Measurements from ENCODE around the gene PEA15. TPM values are rescaled to one million over a fixed set of nuclear protein-coding genes. Genes with fewer than 3 reads are reported as not detected.
A peak's percentile ranks its signal among the peaks of the same experiment; 100 is the strongest.

PEA15 gene
- polyA plus RNA-seq, 3 donors: 86.8 to 117 (median 99.7) TPM

DNA sequence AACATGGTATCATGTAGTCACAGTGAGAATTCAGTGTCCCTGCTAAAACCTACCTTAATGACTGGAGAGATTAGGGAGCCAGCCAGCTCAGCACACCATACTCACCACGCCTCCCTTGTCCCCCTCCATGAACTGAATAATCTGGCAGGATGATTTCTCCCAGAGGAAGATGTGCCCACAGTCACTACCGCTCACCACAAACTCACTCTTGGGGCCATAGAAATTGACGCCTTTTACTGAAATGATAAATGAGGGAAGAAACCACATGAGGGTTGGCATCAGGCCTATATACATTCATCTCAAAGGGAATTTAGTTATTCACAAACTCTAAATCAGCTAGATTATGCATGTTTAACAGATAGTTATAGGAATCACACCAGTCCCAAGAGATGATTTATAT is 17.4 kb downstream of the PEA15 start:
- DNase-seq (ENCODE audit: extremely low read depth in 1 of 11, low read depth in 9 of 11, low spot score in 4 of 11): no peak

DNA sequence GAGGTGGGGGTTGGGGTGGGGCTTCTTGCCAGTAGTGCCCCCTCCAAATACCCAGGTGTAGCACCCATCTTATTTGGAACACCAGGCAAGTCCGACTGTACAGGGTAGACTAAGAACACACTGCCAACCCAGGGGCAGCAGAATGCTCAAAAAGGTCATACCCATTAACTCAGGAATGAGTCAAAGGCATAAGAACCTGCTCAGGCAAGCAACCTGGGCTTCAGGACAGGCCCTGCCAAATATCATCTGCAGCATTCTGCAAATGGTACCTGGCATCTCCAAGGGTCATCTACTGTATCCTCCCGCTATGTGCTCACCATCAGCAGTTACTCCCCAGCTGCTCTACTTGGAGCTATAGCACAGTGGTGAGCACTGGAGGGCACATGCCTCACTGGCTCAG is 19.4 kb downstream of the PEA15 start:
- DNase-seq (ENCODE audit: extremely low read depth in 1 of 11, low read depth in 9 of 11, low spot score in 4 of 11): no peak

- DNase-seq (ENCODE audit: extremely low read depth in 1 of 11, low read depth in 9 of 11, low spot score in 4 of 11): no peak
Measured at GRCh38 chr1:160225345-160225744, 20.2 kb downstream of the PEA15 start.

DNA sequence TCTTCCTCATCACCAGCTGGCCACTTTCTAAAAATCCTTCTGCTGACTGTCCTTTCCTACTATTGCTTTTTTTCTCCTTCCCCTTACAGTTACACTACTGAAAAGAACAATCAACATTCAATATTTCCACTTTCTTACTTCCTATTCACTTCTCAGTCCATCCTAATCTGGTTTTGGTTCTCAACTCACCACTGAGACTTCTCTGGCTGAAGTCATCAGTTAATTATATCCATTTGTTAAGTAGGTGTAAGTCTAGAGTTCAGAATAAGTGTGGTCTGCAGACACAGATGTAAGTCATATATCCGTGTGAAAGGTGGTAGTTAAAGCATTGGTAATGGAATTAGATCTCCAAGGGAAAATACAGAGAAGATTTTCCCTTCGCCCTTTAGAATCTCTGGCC is 21.4 kb downstream of the PEA15 start:
- no peak for DNase-seq (ENCODE audit: extremely low read depth in 1 of 11, low read depth in 9 of 11, low spot score in 4 of 11)

DNA sequence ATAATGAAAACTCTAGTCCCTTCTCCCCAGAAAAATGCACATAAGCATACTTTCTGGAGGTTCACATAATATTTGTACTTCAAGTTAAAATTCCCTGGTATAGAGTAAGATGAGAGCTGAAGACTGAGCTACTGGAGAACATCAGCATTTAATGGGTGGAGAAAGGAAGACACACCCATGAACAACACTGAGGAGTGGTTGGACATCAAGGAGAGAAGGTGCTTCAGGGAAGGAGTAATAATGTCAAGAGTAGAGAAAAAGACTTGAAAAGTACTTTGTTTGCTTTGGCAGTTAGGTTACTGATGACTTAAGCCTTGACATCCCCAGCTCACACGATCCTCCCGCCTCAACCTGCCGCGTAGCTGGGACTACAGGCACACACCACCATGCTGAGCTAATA is 21.9 kb downstream of the PEA15 start:
- DNase-seq (ENCODE audit: extremely low read depth in 1 of 11, low read depth in 9 of 11, low spot score in 4 of 11): no peak

DNA sequence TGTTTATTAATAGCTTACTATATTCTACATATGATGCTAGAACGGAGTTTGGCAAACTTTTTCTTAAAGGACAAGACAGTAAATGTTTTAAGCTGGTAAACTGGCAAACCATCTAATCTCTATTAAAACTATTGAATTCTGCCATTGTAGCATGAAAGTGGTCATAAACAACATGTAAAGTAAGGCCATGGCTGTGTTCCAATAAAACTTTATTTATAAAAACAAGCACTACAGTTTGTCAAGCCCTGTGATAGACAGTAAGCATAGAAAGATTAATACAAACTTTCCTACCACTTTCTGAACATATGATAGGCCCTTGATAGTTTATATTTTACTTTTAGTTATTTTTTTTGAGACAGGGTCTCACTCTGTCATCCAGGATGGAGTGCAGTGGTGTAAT is 22.4 kb downstream of the PEA15 start:
- no peak for DNase-seq (ENCODE audit: extremely low read depth in 1 of 11, low read depth in 9 of 11, low spot score in 4 of 11)

DNA sequence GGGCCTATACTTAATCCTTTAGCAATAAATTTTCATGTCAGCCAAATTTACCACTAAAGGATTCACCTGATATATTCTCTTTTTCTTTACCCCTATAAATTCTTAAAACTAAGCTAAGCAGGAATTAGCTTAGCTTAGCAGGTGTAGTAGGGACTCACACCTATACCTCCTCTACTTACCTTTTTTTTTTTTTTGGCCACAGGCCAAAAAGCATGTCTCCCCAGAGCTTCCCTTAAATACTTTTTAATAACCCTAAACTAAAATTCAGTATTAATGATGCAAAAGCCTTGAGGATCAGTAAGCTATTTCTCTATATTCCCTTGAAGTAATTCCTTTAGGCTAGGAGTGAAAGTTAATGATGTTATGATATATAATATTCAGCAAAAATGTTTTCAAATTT is 23.2 kb downstream of the PEA15 start:
- DNase-seq (ENCODE audit: extremely low read depth in 1 of 11, low read depth in 9 of 11, low spot score in 4 of 11): no peak

GRCh38 chr1:160232911-160233310 is 27.7 kb downstream of the PEA15 start:
- no peak for DNase-seq (ENCODE audit: extremely low read depth in 1 of 11, low read depth in 9 of 11, low spot score in 4 of 11)

- DNase-seq (ENCODE audit: extremely low read depth in 1 of 11, low read depth in 9 of 11, low spot score in 4 of 11): no peak
Measured at GRCh38 chr1:160236806-160237205, 31.6 kb downstream of the PEA15 start.

DNA sequence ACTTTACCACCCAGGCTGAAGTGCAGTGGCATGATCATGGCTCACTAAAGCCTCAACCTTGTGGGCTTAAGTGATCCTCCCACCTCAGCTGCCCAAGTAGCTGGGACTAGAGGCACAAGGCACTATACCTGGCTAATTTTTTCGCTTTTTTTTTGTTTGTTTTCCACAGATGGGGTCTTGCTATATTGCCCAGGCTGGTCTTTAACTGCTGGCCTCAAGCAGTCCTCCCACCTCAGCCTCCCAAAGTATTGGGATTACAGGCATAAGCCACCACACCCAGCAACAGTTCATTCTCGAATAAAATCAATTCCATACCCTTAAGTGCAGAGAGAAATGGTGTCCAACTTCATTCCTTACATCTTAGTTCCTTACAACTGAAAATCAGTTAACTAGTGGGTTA is 32.4 kb downstream of the PEA15 start:
- DNase-seq (ENCODE audit: extremely low read depth in 1 of 11, low read depth in 9 of 11, low spot score in 4 of 11): no peak

DNA sequence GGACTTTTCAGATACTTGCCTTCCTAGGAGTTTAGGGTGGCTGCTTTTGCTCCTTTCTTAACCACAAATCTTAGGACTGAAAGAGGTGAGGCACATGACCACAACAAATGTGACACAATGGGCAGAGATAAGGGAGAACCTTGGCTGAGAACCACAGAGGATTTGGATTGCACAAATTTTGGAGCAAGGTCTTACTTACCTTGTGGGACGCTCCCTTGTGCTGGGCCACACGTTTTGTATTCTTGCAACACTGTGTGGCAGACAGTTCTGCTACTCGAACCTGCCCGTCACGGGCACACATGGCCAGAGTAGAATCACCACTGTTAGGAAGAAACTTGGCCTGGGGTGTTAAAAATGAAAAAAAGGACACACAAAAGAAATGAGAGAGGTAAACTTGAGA is 33.2 kb downstream of the PEA15 start:
- no peak for DNase-seq (ENCODE audit: extremely low read depth in 1 of 11, low read depth in 9 of 11, low spot score in 4 of 11)

GRCh38 chr1:160239582-160240299 is 34.6 kb downstream of the PEA15 start:
- DNase-seq (ENCODE audit: extremely low read depth in 1 of 11, low read depth in 9 of 11, low spot score in 4 of 11): no peak

DNA sequence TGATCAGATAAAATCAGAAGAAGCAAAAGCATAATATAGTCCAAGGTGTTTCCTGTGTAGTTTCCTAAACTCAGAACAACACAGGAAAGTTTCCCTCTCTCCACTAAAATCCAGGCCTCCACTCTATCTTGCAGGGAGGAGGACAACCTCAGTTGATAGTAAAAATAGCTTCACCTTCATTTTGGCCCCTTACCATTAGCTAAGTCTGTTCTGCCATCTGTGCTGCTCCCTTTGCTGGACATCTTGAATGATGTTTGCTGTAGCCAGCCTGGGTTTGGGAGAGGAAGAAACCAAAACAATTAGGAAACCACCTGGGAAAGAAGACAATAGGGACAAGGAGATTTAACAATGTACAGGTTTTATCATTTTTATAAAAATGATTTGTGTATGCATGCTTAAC is 38.6 kb downstream of the PEA15 start:
- no peak for DNase-seq (ENCODE audit: extremely low read depth in 1 of 11, low read depth in 9 of 11, low spot score in 4 of 11)

DNA sequence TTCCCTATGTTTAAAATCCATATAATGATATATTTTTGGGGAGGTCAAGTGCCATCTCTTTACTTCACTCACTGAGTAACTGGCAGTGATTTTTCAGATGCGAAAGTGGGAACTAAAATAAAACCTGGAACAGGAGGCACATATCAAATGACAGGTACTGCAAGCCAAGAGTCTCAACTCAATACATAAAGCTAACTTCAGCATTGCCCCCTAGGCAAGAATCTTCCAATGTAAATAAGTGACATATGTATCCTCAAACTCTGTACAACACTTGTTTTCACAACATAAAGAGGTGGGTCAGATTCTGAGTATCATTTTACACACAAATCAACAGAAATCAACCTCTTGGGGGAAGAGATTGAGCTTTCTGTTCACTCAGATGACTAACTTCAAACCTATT is 39.0 kb downstream of the PEA15 start:
- DNase-seq (ENCODE audit: extremely low read depth in 1 of 11, low read depth in 9 of 11, low spot score in 4 of 11): no peak

- no peak for DNase-seq (ENCODE audit: extremely low read depth in 1 of 11, low read depth in 9 of 11, low spot score in 4 of 11)
Measured at GRCh38 chr1:160245434-160245833, 40.2 kb downstream of the PEA15 start.

- DNase-seq (ENCODE audit: extremely low read depth in 1 of 11, low read depth in 9 of 11, low spot score in 4 of 11): peak in 1 of 11 donors; percentile 18
Measured at GRCh38 chr1:160247053-160247452, 41.9 kb downstream of the PEA15 start.

- DNase-seq (ENCODE audit: extremely low read depth in 1 of 11, low read depth in 9 of 11, low spot score in 4 of 11): no peak
Measured at GRCh38 chr1:160251011-160251410, 45.8 kb downstream of the PEA15 start.

GRCh38 chr1:160251687-160252526 is 46.7 kb downstream of the PEA15 start:
- peak in 9 of 11 donors; percentile 36 to 77 (median 42) for DNase-seq (ENCODE audit: extremely low read depth in 1 of 11, low read depth in 9 of 11, low spot score in 4 of 11)

DNA sequence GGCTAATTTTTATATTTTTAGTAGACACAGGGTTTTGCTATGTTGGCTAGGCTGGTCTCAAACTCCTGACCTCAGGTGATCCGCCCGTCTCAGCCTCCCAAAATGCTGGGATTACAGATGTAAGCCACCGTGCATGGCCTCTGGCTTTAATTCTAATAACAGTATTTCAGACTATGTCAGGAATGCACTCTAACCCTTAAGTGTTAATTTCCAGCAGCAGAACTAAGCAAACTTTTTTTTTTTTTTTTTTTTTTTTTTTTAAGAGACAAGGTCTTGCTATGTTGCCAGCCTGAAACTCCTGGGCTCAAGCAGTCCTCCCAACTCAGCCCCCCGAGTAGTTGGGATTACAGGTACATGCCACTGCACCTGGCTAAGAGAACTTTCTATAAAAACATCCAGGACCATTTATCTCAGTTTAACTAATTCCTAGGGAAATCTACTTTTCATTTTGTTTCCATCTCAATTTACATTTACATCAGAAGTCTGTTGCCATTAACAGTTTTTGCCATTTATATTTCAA is 50.7 kb downstream of the PEA15 start:
- no peak for DNase-seq (ENCODE audit: extremely low read depth in 1 of 11, low read depth in 9 of 11, low spot score in 4 of 11)

- DNase-seq (ENCODE audit: extremely low read depth in 1 of 11, low read depth in 9 of 11, low spot score in 4 of 11): no peak
Measured at GRCh38 chr1:160256396-160257046, 51.3 kb downstream of the PEA15 start.
